Esophagus mucosa (tissue), 1 donor: Measurements from ENCODE around the gene KIF2C. TPM values are rescaled to one million over a fixed set of nuclear protein-coding genes. Genes with fewer than 3 reads are reported as not detected.
"Not testable (repeated sequence)": the region's sequence is repeated elsewhere in the genome, so short reads cannot be mapped to it uniquely, and the experiment has no call there.

ENCODE experiments used
- ATAC-seq: fragments of 200-7000 bp; cut with Tn5 transposase; one replicate; pipeline ENCODE4 v1.9.1; 2020
- total RNA-seq: library from RNA; stranded (reverse); gene quantifications from one replicate; pipeline ENCODE4 v1.2.4, GENCODE V29; 2023
- donor health status: DM: yes; HTN: yes; CAD: no.

The KIF2C gene
- total RNA-seq, 1 donor from 2014 or later = 15.2 TPM

DNA sequence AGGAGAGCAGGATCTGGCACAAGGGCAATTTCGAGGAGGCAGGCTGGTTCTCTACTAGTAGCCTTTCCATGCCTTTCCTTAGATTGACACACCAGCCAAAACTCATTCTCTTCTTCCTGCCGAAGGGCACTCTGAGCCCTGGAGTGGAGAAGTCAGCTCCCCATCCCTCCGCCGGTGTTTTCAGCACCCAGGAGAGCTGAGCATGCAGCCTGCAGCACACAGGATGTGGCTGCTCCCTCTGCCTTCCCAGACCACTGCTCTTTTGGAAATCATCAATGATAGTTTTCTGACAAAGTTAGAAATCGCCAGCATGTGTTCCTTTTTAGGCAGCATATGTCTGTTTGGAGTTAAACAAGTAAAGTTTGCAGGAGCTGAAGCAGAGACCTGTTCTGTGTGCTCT lies 20.3 kb upstream of the KIF2C start:
- no peak for ATAC-seq

GRCh38 chr1:44720281-44720680 lies 19.4 kb upstream of the KIF2C start:
- no peak for ATAC-seq

DNA sequence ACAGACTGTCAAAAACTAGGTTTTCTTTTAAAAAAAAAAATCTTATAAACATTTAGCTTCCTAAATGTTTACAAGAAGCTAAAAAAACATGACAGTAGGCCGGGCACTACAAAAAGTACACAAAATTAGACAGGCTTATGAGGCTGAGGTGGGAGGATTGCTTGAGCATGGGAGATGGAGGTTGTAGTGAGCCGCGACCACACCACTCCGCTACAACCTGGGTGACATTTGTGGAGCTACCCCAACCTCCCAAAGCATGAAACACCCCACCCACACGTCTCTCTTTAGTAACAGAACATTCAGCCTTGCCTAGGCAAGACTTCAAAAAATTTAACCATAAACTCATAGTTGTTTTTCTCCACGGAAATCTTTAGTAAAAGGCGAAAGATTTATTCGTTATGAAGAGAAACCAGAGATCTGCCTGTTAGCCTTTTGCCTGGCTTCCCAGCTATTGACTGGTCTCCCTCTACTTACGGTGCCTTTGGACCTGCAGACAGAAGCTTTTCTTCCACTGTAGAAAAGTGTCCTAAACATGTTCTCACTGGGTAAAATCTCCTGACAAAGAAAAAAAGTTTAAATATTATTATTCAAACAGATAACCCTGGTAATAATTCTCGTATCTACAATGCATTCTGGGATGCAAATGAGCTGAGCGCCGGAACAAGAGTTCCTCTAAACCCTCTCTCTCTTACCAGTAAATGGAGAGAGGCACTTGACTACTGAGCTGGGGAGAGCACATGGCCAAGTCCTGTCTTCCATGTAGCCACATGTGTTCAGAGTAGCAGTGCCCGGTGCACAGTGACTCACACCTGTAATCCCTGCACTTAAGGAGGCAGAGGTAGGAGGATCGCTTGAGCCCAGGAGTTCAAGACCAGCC lies 17.9 kb upstream of the KIF2C start:
- ATAC-seq = peak; percentile 90

DNA sequence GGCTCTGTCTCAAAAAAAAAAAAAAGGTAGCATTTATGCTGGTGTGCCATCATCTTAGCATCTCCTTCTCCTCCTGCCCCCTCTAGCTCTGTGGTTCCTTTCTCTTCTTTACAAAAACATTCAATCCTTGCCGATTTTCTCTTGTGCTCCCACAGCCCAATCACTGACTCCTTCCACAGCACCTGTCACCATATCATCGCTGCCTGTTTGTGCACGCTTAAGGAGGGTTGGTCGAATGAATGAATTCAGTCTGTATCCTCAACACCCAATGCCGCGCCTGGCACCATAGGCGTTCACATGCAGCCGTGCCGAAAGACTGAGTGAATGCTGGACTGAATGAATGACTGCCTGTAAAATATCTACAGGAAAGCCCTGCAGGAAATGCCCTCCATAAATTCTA lies 16.6 kb upstream of the KIF2C start:
- ATAC-seq = no peak

GRCh38 chr1:44723496-44724295 lies 15.9 kb upstream of the KIF2C start:
- no peak for ATAC-seq

- no peak for ATAC-seq
Measured at GRCh38 chr1:44724296-44724954, 15.2 kb upstream of the KIF2C start.

DNA sequence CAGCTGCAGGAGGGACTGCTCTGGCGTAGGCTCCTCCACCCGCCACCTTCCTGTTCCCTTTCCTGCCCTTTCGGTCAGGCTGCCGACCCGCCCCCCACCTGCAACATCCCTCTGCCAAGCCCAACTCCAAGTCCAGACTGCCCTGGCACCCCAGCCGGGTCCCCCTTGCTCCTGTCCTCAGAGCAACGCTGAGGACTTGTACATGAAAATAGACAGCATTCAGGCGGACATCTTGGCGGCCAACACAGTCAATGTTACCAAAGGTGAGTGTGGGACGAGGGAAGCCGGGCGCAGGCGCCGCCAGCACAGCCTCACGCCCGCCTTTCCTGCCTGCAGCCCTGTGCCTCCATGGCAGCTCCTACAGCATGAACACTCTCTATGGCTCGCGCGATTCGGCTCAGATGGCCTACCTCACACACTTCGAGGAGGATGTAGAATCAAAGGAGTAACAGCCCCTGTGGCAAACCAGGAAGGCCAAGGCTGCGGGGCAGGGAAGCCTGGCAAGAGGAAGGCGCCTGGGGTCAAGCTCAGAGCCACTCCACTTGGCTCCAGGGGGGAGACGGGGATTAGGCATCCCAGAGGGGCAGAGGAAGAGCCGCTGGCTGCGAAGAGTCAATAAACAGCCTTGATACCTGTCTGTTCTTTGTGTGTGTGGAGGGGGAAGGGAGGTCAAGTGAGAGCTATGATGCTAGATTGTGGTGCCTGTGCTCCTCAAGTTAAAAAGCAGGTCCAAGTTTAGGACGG lies 14.5 kb upstream of the KIF2C start:
- ATAC-seq = no peak

- peak; percentile 91 for ATAC-seq
Measured at GRCh38 chr1:44730741-44731512, 8.7 kb upstream of the KIF2C start, which contains the start of gene RNU5D-1. TSS of gene RNU5D-1 (minus strand) at chr1:44731170.

DNA sequence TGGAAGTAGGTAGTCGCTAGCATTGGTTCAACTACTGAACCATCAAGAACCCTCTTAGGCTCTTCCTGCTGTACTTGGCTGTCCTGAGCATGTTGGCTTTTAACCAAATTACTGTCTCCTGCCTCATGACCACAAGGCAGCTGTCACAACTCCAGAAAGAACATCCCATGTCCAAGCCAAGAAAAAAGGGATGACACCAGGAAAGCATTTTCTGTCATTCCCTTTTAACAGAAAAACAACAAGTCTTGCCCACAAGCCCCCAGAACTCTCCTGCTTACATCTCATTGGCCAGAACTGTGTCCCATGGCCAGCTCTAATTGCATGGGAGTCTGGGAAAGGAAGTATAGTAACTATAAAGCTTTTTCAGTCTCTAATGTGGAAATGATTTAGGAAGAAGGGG lies 6.3 kb upstream of the KIF2C start:
- ATAC-seq = no peak

GRCh38 chr1:44733784-44734183 lies 5.9 kb upstream of the KIF2C start:
- no peak for ATAC-seq

DNA sequence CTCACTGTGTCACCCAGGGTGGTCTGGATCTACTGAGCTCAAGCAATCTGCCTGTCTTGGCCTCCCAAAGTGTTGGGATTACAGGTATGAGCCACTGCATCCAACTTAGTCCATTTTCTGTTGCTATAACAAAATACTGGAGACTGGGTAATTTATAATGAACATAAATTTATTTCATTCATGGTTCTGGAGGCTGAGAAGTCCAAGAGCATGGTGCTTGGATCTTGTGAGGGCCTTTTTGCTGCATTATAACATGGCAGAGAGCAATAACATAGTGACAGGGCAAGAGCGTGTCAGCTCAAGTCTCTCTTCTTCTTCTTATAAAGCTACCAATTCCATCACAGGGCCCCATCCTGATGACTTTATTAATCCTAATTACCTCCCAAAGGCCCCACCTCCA lies 3.6 kb upstream of the KIF2C start:
- ATAC-seq = no peak

- ATAC-seq = not testable (repeated sequence)
Measured at GRCh38 chr1:44738953-44739306, 707 bp upstream of the KIF2C start.

- ATAC-seq = peak; percentile 4
Measured at GRCh38 chr1:44740179-44740617, 561 bp downstream of the KIF2C start.

DNA sequence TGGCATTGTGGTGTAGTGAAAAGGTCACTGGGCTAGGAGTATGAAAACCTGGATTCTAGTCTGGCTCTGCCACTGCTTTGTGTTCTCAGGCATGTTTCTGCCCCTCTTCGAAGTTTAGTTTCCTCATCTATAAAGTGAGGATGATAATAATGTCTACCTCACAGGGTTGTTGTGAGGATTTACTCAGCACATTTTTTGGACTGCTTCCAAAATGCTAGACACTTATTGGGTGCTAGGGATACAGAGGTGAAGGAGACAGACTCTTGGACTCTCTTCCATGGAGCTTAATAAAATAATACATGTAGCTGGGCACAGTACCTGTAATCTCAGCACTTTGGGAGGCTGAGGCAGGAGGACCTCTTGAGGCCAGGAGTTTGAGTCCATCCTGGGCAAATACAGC lies 3.6 kb downstream of the KIF2C start:
- no peak for ATAC-seq

- no peak for ATAC-seq
Measured at GRCh38 chr1:44747878-44748277, 8.2 kb downstream of the KIF2C start.

- no peak for ATAC-seq
Measured at GRCh38 chr1:44757420-44757819, 17.8 kb downstream of the KIF2C start.

DNA sequence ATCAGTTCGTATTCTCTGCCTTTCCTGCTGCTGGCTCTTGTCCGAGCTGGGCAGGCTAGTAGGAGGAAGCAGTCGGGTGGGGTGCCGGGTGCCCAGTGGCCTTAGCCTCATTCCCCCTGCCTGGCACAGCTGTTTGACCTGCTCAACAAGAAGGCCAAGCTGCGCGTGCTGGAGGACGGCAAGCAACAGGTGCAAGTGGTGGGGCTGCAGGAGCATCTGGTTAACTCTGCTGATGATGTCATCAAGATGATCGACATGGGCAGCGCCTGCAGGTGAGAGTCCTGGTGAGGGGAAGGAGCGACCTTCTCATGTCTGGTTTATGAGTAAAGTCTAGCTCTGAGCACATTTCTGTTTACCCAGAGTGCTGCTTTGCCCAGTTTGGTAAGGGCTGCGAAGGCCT lies 19.4 kb downstream of the KIF2C start:
- peak; percentile 22 for ATAC-seq

- ATAC-seq = no peak
Measured at GRCh38 chr1:44760876-44761275, 21.2 kb downstream of the KIF2C start.

DNA sequence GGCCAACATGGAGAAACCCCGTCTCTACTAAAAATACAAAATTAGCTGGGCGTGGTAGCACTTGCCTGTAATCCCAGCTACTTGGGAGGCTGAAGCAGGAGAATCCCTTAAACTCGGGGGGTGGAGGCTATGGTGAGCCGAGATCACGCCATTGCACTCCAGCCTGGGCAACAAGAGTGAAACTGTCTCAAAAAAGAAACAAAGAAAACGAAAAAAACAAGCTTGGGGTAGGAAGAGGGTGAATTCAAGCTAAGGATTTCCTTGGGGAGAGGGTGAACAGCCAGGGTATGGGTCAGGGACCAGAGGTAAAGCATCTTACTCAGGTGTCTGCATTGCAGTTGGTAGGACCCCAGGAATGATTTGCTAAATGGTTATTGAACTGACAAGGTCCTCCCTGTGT lies 26.8 kb downstream of the KIF2C start:
- not testable (repeated sequence) for ATAC-seq

GRCh38 chr1:44775078-44775929 lies 35.7 kb downstream of the KIF2C start, which contains the start of gene RPS8:
TSS of gene RPS8 (plus strand) at chr1:44775540. CDS start at chr1:44775597, 57 bp downstream.
- peak; percentile 85 for ATAC-seq
